HepG2 (cell line): ENCODE data around the gene PRADC1. TPM values are rescaled to one million over a fixed set of nuclear protein-coding genes. Genes with fewer than 3 reads are reported as not detected.

ENCODE experiments used
- ATAC-seq: fragments of 200-7000 bp; cut with Tn5 transposase; 3 replicates; pipeline ENCODE4 v1.9.1; 2020; ENCODE audit warnings: mild to moderate bottlenecking, moderate library complexity
- BruUV-seq: library from RNA; stranded (reverse); fragments of 400-500 nt; replicated peaks from 2 replicates; lab custom pipeline; 2021; lab: Mats Ljungman, UMichigan
- CTCF ChIA-PET: fragments of 300-600 bp; formaldehyde crosslinking; extraction: SDS; loops from one replicate; lab custom pipeline; 2021; ENCODE audit warnings: low total read pairs, inconsistent platforms, low intra/inter-chr PET ratio; lab: Yijun Ruan, JAX
- POLR2A ChIA-PET: fragments of 350-600 bp; sonication (Branson Sonifier 250); formaldehyde crosslinking; loops from one replicate; lab custom pipeline; 2020; ENCODE audit warnings: antibody characterized with exemption, inconsistent platforms; lab: Yijun Ruan, JAX
- DNase-seq: peaks from one replicate; pipeline ENCODE4 v3.0.0-alpha.2; 2015; ENCODE audit warnings: low spot score
- FAIRE-seq: peaks from 3 replicates; lab custom pipeline; 2011; peaks lifted over from hg19 to GRCh38; lab: Jason Lieb, UNC
- H2AFZ ChIP-seq: one replicate; pipeline ENCODE4 v1.6.1; 2011; ENCODE audit warnings: low read length, inconsistent platforms
- H3K27ac ChIP-seq: fragments of 300-600 bp; 3 replicates; pipeline ENCODE4 v1.8.0; 2011; ENCODE audit warnings: mixed run types, mild to moderate bottlenecking, mixed read lengths, low read length, inconsistent platforms; ENCODE audit not compliant: insufficient read depth; ENCODE audit errors: extremely low read length
- H3K27me3 ChIP-seq, 2 experiments: fragments of 200-600 bp in 1 of 2; 2 replicates in 1 of 2; 3 replicates in 1 of 2; pipeline versions ENCODE4 v1.6.0 to v1.8.0; 2011; ENCODE audit warnings: low read length in 2 of 2, mild to moderate bottlenecking in 2 of 2, moderate library complexity in 2 of 2, inconsistent platforms in 1 of 2; ENCODE audit not compliant: insufficient read depth in 2 of 2, control insufficient read depth in 1 of 2
- H3K36me3 ChIP-seq, 2 experiments: fragments of 200-600 bp in 1 of 2; replicated peaks in 1 of 2; 2 replicates in 1 of 2; 3 replicates in 1 of 2; pipeline versions ENCODE4 v1.5.1 to v1.8.0; 2011; ENCODE audit warnings: low read length in 2 of 2, inconsistent platforms in 1 of 2; ENCODE audit not compliant: insufficient read depth in 2 of 2, control insufficient read depth in 1 of 2
- H3K4me1 ChIP-seq: 2 replicates; pipeline ENCODE4 v1.5.1; 2012; ENCODE audit warnings: low read length, inconsistent platforms; ENCODE audit not compliant: insufficient read depth
- H3K4me2 ChIP-seq: 2 replicates; pipeline ENCODE4 v1.6.0; 2011; ENCODE audit warnings: low read depth, low read length, inconsistent platforms
- H3K4me3 ChIP-seq, 3 experiments: fragments of 200-600 bp in 1 of 3; sonication (generic), shearing (Covaris generic) in 1 of 3; replicated peaks in 1 of 3; 2 replicates each; pipeline ENCODE4 v1.5.1; 2011 to 2016; ENCODE audit warnings: low read length in 3 of 3, inconsistent platforms in 2 of 3, low read depth in 2 of 3, mild to moderate bottlenecking in 2 of 3, control low read depth in 1 of 3, mixed read lengths in 1 of 3; ENCODE audit not compliant: insufficient read depth in 1 of 3
- H3K79me2 ChIP-seq: one replicate; pipeline ENCODE4 v1.6.1; 2011; ENCODE audit warnings: low read length, inconsistent platforms; ENCODE audit not compliant: insufficient read depth
- H3K9ac ChIP-seq: 2 replicates; pipeline ENCODE4 v1.6.0; 2011; ENCODE audit warnings: mild to moderate bottlenecking, low read depth, low read length, inconsistent platforms; ENCODE audit not compliant: insufficient read depth
- H3K9me3 ChIP-seq: 2 replicates; pipeline ENCODE4 v1.5.1; 2012; ENCODE audit warnings: mild to moderate bottlenecking, low read length
- H4K20me1 ChIP-seq: 2 replicates; pipeline ENCODE4 v1.6.0; 2011; ENCODE audit warnings: inconsistent platforms, mild to moderate bottlenecking, low read length, moderate library complexity; ENCODE audit not compliant: insufficient read depth
- HMG20A ChIP-seq: IDR thresholded peaks from 2 replicates; pipeline ENCODE4 v1.6.1; 2016; ENCODE audit warnings: borderline replicate concordance
- MED1 ChIP-seq: sonication (generic); formaldehyde crosslinking; IDR thresholded peaks from 2 replicates; pipeline ENCODE4 v1.4.0; 2020; ENCODE audit warnings: missing genetic modification reagents
- NAIF1 ChIP-seq: sonication (generic); formaldehyde crosslinking; IDR thresholded peaks from 2 replicates; pipeline ENCODE4 v1.5.0; 2020; ENCODE audit warnings: mild to moderate bottlenecking, missing genetic modification reagents, borderline replicate concordance
- NPAS2 ChIP-seq: sonication (generic); formaldehyde crosslinking; IDR thresholded peaks from 2 replicates; pipeline ENCODE4 v1.8.0; 2022; ENCODE audit warnings: mild to moderate bottlenecking, missing genetic modification reagents, borderline replicate concordance
- PAX8 ChIP-seq: sonication (generic); formaldehyde crosslinking; IDR thresholded peaks from 2 replicates; pipeline ENCODE4 v1.8.0; 2022; ENCODE audit warnings: mild to moderate bottlenecking, missing genetic modification reagents, borderline replicate concordance
- PHB2 ChIP-seq: fragments of 450-650 bp; IDR thresholded peaks from 2 replicates; pipeline ENCODE4 v1.6.1; 2018; ENCODE audit not compliant: partially characterized antibody
- RXRA ChIP-seq: sonication (generic); formaldehyde crosslinking; IDR thresholded peaks from 2 replicates; pipeline ENCODE4 v1.5.1; 2020; ENCODE audit warnings: missing genetic modification reagents
- SIX1 ChIP-seq: sonication (generic); formaldehyde crosslinking; IDR thresholded peaks from 2 replicates; pipeline ENCODE4 v1.4.0; 2020; ENCODE audit warnings: missing genetic modification reagents, borderline replicate concordance
- SMAD1 ChIP-seq: sonication (generic); formaldehyde crosslinking; IDR thresholded peaks from 2 replicates; pipeline ENCODE4 v1.4.0; 2020; ENCODE audit warnings: missing genetic modification reagents, low read depth, mild to moderate bottlenecking, borderline replicate concordance
- SMARCC2 ChIP-seq: fragments of 450-650 bp; IDR thresholded peaks from 2 replicates; pipeline ENCODE4 v1.6.1; 2017; ENCODE audit warnings: antibody characterized with exemption, mild to moderate bottlenecking
- TOE1 ChIP-seq: sonication (generic); formaldehyde crosslinking; IDR thresholded peaks from 2 replicates; pipeline ENCODE4 v1.4.0; 2020; ENCODE audit warnings: mild to moderate bottlenecking, missing genetic modification reagents
- ZBTB8A ChIP-seq: sonication (generic); formaldehyde crosslinking; IDR thresholded peaks from 2 replicates; pipeline ENCODE4 v1.4.0; 2020; ENCODE audit warnings: mild to moderate bottlenecking, low read depth, missing genetic modification reagents, borderline replicate concordance
- ZNF614 ChIP-seq: IDR thresholded peaks from 2 replicates; pipeline ENCODE4 v1.6.1; 2018; ENCODE audit warnings: missing biosample characterization, missing genetic modification reagents, inconsistent platforms, borderline replicate concordance
- ZNF619 ChIP-seq: sonication (generic); formaldehyde crosslinking; IDR thresholded peaks from 2 replicates; pipeline ENCODE4 v1.4.0; 2020; ENCODE audit warnings: mild to moderate bottlenecking, missing genetic modification reagents
- WGBS: methylation state at CpG from one replicate; pipeline ENCODE4 v1.1.6; 2017; ENCODE audit warnings: low lambda C conversion rate; 5-methylcytosine and 5-hydroxymethylcytosine counted together
- in situ Hi-C: cut with HindIII; loops from 2 replicates; pipeline ENCODE4 v1.10.0; 2017; ENCODE audit warnings: low pct_unique_long_range_greater_than_20kb; ENCODE audit not compliant: extremely low pct_ligation_motif_present
- intact Hi-C: fragments of 100-400 bp; cut with micrococcal nuclease; formaldehyde crosslinking; loops from one replicate; pipeline ENCODE4 v1.10.0; 2022; ENCODE audit not compliant: unreplicated experiment
- polyA plus RNA-seq, 8 experiments: library from polyadenylated mRNA; depleted of rRNA in 3 of 8; stranded (reverse) in 7 of 8; unstranded in 1 of 8; fragments of >200 nt; fragmentation: Illumina TruSeq in 4 of 8; extraction: Trizol in 4 of 8; gene quantifications; 2 replicates each; pipeline versions ENCODE4 v1.2.1 to v1.2.3, GENCODE V29; 2011 to 2016; ENCODE audit warnings: low read depth in 4 of 8, missing spikeins in 1 of 8, mixed read lengths in 1 of 8; ENCODE audit not compliant: insufficient read depth in 1 of 8
- total RNA-seq, 5 experiments: library from RNA; depleted of rRNA; stranded (reverse); fragments of >200 nt; fragmentation: Illumina TruSeq; extraction: Trizol; gene quantifications; 2 replicates each; pipeline ENCODE4 v1.2.3, GENCODE V29; 2016; ENCODE audit warnings: low read depth in 1 of 5
- TF ChIP-seq, protein P1 (sequence below): sonication (generic); formaldehyde crosslinking; IDR thresholded peaks from 2 replicates; pipeline ENCODE4 v1.5.0; 2020; ENCODE audit warnings: mild to moderate bottlenecking, missing genetic modification reagents
- TF ChIP-seq, protein P2 (sequence below): sonication (generic); formaldehyde crosslinking; IDR thresholded peaks from 2 replicates; pipeline ENCODE4 v1.8.0; 2022; ENCODE audit warnings: mild to moderate bottlenecking, missing genetic modification reagents; ENCODE audit not compliant: insufficient replicate concordance
- TF ChIP-seq, protein P3 (sequence below): sonication (generic); formaldehyde crosslinking; IDR thresholded peaks from 2 replicates; pipeline ENCODE4 v1.4.0; 2020; ENCODE audit warnings: missing genetic modification reagents
- TF ChIP-seq, protein P4 (sequence below): sonication (generic); formaldehyde crosslinking; IDR thresholded peaks from 2 replicates; pipeline ENCODE4 v1.8.1; 2023; ENCODE audit warnings: missing genetic modification reagents, mild to moderate bottlenecking, borderline replicate concordance

The PRADC1 gene
- total and polyA plus RNA-seq, 2 of the 13 experiments (the other 11 are each of a cell fraction or from before 2014, with no cell fraction given) = 12.1 to 37.2 TPM

DNA sequence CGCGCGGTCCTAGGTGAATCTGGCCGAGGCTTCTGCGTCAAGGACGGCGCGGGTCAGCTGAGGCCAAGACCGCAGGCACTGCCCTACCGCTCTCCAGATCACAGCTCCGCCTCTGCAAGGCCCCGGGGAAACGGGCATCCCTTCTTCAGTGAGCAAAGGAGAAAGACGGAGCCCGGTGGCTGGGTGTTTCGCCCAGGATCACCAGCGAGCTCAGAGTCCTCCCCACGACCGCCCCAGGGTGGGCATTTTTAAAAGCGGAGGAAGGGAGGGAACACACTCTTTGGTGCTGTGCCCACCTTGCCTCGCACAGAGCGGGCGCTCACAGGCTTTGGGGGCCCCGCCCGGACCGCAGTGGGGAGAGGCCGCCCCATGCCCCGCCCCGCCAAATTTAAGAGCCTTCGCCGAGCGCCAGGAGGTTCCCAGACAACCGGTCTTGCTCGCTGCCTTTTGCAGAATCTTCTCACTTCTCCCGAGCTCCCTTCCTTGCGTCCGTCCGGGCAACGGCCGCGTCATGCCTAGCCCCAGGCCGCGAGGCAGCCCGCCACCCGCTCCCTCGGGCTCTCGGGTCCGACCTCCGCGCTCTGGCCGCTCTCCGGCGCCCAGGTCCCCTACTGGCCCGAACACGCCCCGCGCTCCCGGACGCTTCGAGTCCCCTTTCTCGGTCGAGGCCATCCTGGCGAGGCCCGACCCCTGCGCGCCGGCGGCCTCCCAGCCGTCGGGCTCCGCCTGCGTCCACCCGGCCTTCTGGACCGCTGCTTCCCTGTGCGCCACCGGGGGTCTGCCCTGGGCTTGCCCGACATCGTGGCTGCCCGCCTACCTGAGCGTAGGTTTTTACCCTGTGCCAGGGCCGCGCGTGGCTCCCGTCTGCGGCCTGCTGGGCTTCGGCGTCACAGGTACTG is 30.6 kb downstream of the PRADC1 start, which contains the start of gene NOTO:
Gene NOTO, plus strand, starts transcription at position 419 of the 899 bp plus-strand sequence. Its CDS starts 93 bp downstream, at position 512.
- 78% methylated on average over 86 of the region's 87 CpGs for WGBS
- no peak within 1 kb of the TSS for H3K9ac ChIP-seq
- H3K9me3 ChIP-seq = no peaks in the 10 kb centered on the region
- in situ Hi-C loops = no loop called here
- peaks cover 0 to 8% of the 10 kb centered on the region in 2 experiments; a peak in 1 of 5 replicates for H3K27me3 ChIP-seq
- no peak; the same call in 2 of the 3 replicates for ATAC-seq
- no peak within 1 kb of the TSS for H2AFZ ChIP-seq
- H3K27ac ChIP-seq = no peak within 1 kb of the TSS
- no peaks in the 10 kb centered on the region for H3K36me3 ChIP-seq
- peaks cover 40% of the 10 kb centered on the region for H3K4me1 ChIP-seq
- DNase-seq = no peak
- ChIA-PET CTCF (no interaction called here), POLR2A (no interaction called here)
- no peaks in the 10 kb centered on the region for H4K20me1 ChIP-seq
- no TSS peak for BruUV-seq
- H3K4me3 ChIP-seq = no peak within 1 kb of the TSS
- H3K4me2 ChIP-seq = no peak within 1 kb of the TSS
- intact Hi-C loops = no loop called here
- no peak for FAIRE-seq
- no peaks in the 10 kb centered on the region for H3K79me2 ChIP-seq
- TF ChIP-seq PAX8 (CRISPR knock-in tag) (no peak), SIX1 (CRISPR knock-in tag) (no peak), NPAS2 (CRISPR knock-in tag) (no peak), SMAD1 (CRISPR knock-in tag) (no peak), ZNF619 (CRISPR knock-in tag) (no peak), PHB2 (no peak), ZNF614 (CRISPR knock-in tag) (no peak), RXRA (CRISPR knock-in tag) (0 out of 2 replicates have a peak, but pooled peaks have one; percentile 49), TOE1 (CRISPR knock-in tag) (no peak), MED1 (no peak), SMARCC2 (no peak), ZBTB8A (CRISPR knock-in tag) (no peak), NAIF1 (CRISPR knock-in tag) (no peak), HMG20A (CRISPR knock-in tag) (no peak)
- TF ChIP-seq, protein P1, sequence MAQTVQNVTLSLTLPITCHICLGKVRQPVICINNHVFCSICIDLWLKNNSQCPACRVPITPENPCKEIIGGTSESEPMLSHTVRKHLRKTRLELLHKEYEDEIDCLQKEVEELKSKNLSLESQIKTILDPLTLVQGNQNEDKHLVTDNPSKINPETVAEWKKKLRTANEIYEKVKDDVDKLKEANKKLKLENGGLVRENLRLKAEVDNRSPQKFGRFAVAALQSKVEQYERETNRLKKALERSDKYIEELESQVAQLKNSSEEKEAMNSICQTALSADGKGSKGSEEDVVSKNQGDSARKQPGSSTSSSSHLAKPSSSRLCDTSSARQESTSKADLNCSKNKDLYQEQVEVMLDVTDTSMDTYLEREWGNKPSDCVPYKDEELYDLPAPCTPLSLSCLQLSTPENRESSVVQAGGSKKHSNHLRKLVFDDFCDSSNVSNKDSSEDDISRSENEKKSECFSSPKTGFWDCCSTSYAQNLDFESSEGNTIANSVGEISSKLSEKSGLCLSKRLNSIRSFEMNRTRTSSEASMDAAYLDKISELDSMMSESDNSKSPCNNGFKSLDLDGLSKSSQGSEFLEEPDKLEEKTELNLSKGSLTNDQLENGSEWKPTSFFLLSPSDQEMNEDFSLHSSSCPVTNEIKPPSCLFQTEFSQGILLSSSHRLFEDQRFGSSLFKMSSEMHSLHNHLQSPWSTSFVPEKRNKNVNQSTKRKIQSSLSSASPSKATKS (CRISPR knock-in tag) = no peak
- TF ChIP-seq, protein P2, sequence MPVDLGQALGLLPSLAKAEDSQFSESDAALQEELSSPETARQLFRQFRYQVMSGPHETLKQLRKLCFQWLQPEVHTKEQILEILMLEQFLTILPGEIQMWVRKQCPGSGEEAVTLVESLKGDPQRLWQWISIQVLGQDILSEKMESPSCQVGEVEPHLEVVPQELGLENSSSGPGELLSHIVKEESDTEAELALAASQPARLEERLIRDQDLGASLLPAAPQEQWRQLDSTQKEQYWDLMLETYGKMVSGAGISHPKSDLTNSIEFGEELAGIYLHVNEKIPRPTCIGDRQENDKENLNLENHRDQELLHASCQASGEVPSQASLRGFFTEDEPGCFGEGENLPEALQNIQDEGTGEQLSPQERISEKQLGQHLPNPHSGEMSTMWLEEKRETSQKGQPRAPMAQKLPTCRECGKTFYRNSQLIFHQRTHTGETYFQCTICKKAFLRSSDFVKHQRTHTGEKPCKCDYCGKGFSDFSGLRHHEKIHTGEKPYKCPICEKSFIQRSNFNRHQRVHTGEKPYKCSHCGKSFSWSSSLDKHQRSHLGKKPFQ (CRISPR knock-in tag) = no peak
- TF ChIP-seq, protein P3, sequence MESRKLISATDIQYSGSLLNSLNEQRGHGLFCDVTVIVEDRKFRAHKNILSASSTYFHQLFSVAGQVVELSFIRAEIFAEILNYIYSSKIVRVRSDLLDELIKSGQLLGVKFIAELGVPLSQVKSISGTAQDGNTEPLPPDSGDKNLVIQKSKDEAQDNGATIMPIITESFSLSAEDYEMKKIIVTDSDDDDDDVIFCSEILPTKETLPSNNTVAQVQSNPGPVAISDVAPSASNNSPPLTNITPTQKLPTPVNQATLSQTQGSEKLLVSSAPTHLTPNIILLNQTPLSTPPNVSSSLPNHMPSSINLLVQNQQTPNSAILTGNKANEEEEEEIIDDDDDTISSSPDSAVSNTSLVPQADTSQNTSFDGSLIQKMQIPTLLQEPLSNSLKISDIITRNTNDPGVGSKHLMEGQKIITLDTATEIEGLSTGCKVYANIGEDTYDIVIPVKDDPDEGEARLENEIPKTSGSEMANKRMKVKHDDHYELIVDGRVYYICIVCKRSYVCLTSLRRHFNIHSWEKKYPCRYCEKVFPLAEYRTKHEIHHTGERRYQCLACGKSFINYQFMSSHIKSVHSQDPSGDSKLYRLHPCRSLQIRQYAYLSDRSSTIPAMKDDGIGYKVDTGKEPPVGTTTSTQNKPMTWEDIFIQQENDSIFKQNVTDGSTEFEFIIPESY (CRISPR knock-in tag) = no peak
- TF ChIP-seq, protein P4, sequence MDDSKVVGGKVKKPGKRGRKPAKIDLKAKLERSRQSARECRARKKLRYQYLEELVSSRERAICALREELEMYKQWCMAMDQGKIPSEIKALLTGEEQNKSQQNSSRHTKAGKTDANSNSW (CRISPR knock-in tag) = no peak
